Mucosa of descending colon (tissue), 3 donors: ENCODE measurements around the gene FAM163B. TPM values are rescaled to one million over a fixed set of nuclear protein-coding genes. Genes with fewer than 3 reads are reported as not detected.

Experiments
- ATAC-seq: fragments of 200-7000 bp; cut with Tn5 transposase; one replicate; pipeline ENCODE4 v1.9.1; 2020; ENCODE audit warnings: mild to moderate bottlenecking, moderate library complexity
- DNase-seq, 3 donors: peaks; one replicate each; pipeline ENCODE4 v3.0.0-alpha.2; 2020
- H3K36me3 ChIP-seq: fragments of 200-600 bp; one replicate; pipeline ENCODE4 v1.8.0; 2021; ENCODE audit warnings: low read depth, mild to moderate bottlenecking
- H3K4me1 ChIP-seq: fragments of 200-600 bp; one replicate; pipeline ENCODE4 v1.8.0; 2021; ENCODE audit warnings: low read depth, mild to moderate bottlenecking
- H3K4me3 ChIP-seq: fragments of 200-600 bp; one replicate; pipeline ENCODE4 v1.8.0; 2021; ENCODE audit warnings: mild to moderate bottlenecking
- H3K9me3 ChIP-seq: fragments of 200-600 bp; one replicate; pipeline ENCODE4 v1.8.0; 2021; ENCODE audit warnings: mild to moderate bottlenecking
- intact Hi-C, 2 donors: fragments of 100-400 bp; cut with DNase I in 1 of 2; cut with micrococcal nuclease in 1 of 2; formaldehyde crosslinking; loops; one replicate each; pipeline versions ENCODE4 v1.11.0 to v1.11.1; 2022; cut with DNase I, micrococcal nuclease
- total RNA-seq, 3 donors: library from RNA; stranded (reverse); fragmentation: NEBNext Ultra II Directional in 2 of 3; extraction: Animal tissue kit (Norgen Biotek cat#: 25700) in 2 of 3; gene quantifications; one replicate each; pipeline versions ENCODE4 v1.2.1 to v1.2.4, GENCODE V29; 2021 to 2023
- TF ChIP-seq, protein P1 (sequence below): fragments of 200-600 bp; IDR thresholded peaks from one replicate; pipeline ENCODE4 v1.8.0; 2022; ENCODE audit warnings: antibody characterized with exemption, mild to moderate bottlenecking
- donor health status: DM: no; HTN: no; CAD: no; lungs with moderate emphysema.
- donor health status: DM: no; HTN: no; CAD: no.
- donor health status: DM: no; HTN: yes; CAD: no.

The FAM163B gene
- total RNA-seq, 3 donors from 2014 or later: 2.0 to 3.9 (median 3.8) TPM

DNA sequence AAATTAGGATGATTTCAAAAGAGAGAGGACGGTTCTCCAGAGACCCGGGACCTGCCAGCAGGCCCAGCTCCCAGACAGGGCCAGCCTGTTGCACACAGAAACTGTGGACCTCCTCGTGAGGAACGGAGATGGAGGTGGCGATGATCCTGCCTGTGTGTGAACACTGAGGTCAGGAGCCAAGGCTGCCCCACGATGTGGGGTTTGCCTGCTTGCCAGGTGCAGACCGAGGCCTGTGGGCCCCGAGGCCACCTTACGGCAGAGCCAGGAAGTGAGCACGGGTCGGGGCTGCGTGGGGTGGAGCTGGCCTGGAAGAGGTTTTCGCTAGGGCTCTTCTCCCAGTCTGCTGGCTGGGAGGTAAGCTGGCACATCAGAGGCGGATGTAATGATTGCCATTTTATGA is 4.3 kb downstream of the FAM163B start:
- Histone ChIP-seq H3K9me3 (no peaks in the 10 kb centered on the region), H3K36me3 (no peaks in the 10 kb centered on the region), H3K4me1 (no peaks in the 10 kb centered on the region), H3K4me3 (no peak overlapping the region)
- DNase-seq (no peak), ATAC-seq (no peak)
- TF ChIP-seq, protein P1, sequence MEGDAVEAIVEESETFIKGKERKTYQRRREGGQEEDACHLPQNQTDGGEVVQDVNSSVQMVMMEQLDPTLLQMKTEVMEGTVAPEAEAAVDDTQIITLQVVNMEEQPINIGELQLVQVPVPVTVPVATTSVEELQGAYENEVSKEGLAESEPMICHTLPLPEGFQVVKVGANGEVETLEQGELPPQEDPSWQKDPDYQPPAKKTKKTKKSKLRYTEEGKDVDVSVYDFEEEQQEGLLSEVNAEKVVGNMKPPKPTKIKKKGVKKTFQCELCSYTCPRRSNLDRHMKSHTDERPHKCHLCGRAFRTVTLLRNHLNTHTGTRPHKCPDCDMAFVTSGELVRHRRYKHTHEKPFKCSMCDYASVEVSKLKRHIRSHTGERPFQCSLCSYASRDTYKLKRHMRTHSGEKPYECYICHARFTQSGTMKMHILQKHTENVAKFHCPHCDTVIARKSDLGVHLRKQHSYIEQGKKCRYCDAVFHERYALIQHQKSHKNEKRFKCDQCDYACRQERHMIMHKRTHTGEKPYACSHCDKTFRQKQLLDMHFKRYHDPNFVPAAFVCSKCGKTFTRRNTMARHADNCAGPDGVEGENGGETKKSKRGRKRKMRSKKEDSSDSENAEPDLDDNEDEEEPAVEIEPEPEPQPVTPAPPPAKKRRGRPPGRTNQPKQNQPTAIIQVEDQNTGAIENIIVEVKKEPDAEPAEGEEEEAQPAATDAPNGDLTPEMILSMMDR: no peak
- intact Hi-C loops: no loop called here

GRCh38 chr9:133604214-133604613 is 5.0 kb downstream of the FAM163B start:
- no peak overlapping the region for H3K4me3 ChIP-seq
- DNase-seq: no peak
- ATAC-seq: no peak
- intact Hi-C loops: no loop called here
- no peaks in the 10 kb centered on the region for H3K4me1 ChIP-seq
- H3K9me3 ChIP-seq: no peaks in the 10 kb centered on the region
- TF ChIP-seq, protein P1: no peak
- H3K36me3 ChIP-seq: no peaks in the 10 kb centered on the region

DNA sequence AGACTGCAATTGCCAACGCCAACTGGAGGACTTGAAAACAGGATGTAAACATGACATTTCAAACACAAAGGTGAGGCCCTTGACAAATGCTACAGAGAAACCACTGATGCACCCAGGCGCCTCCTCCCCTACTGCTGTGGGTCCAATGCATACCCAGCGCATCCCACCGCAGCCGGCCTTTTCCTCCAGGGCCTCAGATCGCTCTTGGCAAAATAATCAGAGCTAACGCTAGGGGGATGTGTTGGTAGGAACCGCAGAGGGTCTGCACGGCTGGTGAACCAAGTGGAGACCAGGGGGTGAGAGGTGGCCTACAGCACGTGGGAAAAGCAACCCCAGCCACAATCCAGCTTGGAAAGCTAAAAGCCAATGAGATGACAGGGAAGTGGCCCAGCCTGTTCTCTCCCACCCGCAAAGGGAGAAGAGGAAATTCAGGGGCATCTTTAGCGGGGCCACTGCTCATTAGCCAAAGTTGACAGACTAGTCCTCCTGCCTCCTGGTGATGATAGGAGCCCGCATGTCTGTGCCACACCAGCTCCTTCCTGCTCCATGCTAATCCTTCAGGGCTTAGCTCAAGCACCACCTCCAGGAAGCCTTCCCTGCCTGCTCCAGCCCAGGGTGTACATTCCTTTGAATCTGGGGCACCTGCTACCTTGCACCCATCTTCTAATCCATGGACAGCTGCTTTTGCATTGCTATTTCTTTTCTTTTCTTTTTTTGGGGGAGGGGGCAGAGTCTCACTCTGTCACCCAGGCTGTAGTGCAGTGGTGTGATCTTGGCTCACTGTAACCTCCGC is 5.9 kb downstream of the FAM163B start:
- Histone ChIP-seq H3K4me1 (no peaks in the 10 kb centered on the region), H3K9me3 (no peaks in the 10 kb centered on the region), H3K4me3 (no peak overlapping the region), H3K36me3 (no peaks in the 10 kb centered on the region)
- ATAC-seq: no peak
- intact Hi-C loops: no loop called here
- DNase-seq: no peak
- TF ChIP-seq, protein P1: no peak

- TF ChIP-seq, protein P1: no peak
- Histone ChIP-seq H3K36me3 (no peaks in the 10 kb centered on the region), H3K4me3 (no peak overlapping the region), H3K9me3 (peaks cover 9% of the 10 kb centered on the region), H3K4me1 (no peaks in the 10 kb centered on the region)
- DNase-seq (no peak), ATAC-seq (no peak)
- intact Hi-C loops: no loop called here
These were observed 6.9 kb downstream of the FAM163B start for GRCh38 chr9:133602277-133602676.

GRCh38 chr9:133601746-133602145 is 7.4 kb downstream of the FAM163B start:
- no peaks in the 10 kb centered on the region for H3K36me3 ChIP-seq
- H3K9me3 ChIP-seq: peaks cover 14% of the 10 kb centered on the region
- H3K4me1 ChIP-seq: no peaks in the 10 kb centered on the region
- no peak for DNase-seq
- ATAC-seq: no peak
- H3K4me3 ChIP-seq: no peak overlapping the region
- TF ChIP-seq, protein P1: no peak
- intact Hi-C loops: no loop called here
